ENCODE data around the gene TTLL11. TPM values are rescaled to one million over a fixed set of nuclear protein-coding genes. Genes with fewer than 3 reads are reported as not detected.

Gene TTLL11
- polyA plus RNA-seq, 1 donor (not counting 4 experiments of a cell fraction or from before 2014, with no cell fraction given): 8.0 TPM

DNA sequence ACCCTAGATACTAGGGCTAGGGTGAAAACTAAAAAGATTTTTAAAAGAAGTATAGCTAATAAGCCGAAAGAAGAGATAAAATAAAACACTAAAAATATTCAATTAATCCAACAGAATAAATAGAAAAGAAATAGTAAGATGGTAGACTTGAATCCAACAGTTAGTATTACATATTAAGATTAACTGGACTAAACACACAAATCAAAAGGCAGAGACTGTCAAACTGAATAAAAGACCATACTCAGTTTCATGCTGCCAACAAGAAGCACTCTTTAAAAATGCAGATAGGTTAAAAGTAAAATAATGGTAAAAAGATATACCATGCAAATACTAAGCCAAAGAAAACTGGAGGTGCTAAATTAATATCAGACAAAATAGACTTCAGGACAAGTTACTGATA lies 65.0 kb downstream of the TTLL11 start:
- Histone ChIP-seq H3K79me2 (ENCODE audit: control insufficient read depth, insufficient read depth, low read length) (no peaks in the 10 kb centered on the region), H3K27me3 (ENCODE audit: control insufficient read depth, extremely low read depth, insufficient read depth, low read length) (no peaks in the 10 kb centered on the region), H3K4me2 (ENCODE audit: control insufficient read depth, extremely low read depth, insufficient read depth, low read depth, low read length) (no peak overlapping the region), H3K36me3 (ENCODE audit: control insufficient read depth in 2 of 2, extremely low read depth in 1 of 2, insufficient read depth in 2 of 2, low read length in 2 of 2) (no peaks in the 10 kb centered on the region), H3K9me3 (ENCODE audit: control insufficient read depth, low read depth, low read length) (no peaks in the 10 kb centered on the region), H3K9me1 (ENCODE audit: control insufficient read depth, extremely low read depth, insufficient read depth, low read length) (no peaks in the 10 kb centered on the region), H3K9ac (ENCODE audit: control insufficient read depth, extremely low read depth, insufficient read depth, low read length) (no peak overlapping the region), H3K4me1 (ENCODE audit: control insufficient read depth, extremely low read depth, insufficient read depth, low read length) (no peaks in the 10 kb centered on the region), H4K20me1 (ENCODE audit: control insufficient read depth, extremely low read depth, insufficient read depth, low read length) (no peaks in the 10 kb centered on the region), H3K27ac (ENCODE audit: control insufficient read depth, insufficient read depth, low read length) (no peak overlapping the region), H3K4me3 (ENCODE audit: control insufficient read depth in 2 of 3, extremely low read depth in 1 of 3, insufficient read depth in 2 of 3, low read depth in 1 of 3, low read length in 3 of 3) (no peak overlapping the region), H2AFZ (ENCODE audit: control insufficient read depth, low read length) (no peak overlapping the region)
- dilution Hi-C loops (cut with MboI; ENCODE audit: extremely low pct_ligation_motif_present, low sequenced_read_pairs): no loop called here
- DNase-seq (ENCODE audit: low read depth, low spot score): no peak
- FAIRE-seq: no peak
- TF ChIP-seq, protein P1, sequence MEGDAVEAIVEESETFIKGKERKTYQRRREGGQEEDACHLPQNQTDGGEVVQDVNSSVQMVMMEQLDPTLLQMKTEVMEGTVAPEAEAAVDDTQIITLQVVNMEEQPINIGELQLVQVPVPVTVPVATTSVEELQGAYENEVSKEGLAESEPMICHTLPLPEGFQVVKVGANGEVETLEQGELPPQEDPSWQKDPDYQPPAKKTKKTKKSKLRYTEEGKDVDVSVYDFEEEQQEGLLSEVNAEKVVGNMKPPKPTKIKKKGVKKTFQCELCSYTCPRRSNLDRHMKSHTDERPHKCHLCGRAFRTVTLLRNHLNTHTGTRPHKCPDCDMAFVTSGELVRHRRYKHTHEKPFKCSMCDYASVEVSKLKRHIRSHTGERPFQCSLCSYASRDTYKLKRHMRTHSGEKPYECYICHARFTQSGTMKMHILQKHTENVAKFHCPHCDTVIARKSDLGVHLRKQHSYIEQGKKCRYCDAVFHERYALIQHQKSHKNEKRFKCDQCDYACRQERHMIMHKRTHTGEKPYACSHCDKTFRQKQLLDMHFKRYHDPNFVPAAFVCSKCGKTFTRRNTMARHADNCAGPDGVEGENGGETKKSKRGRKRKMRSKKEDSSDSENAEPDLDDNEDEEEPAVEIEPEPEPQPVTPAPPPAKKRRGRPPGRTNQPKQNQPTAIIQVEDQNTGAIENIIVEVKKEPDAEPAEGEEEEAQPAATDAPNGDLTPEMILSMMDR (optimal IDR thresholded peaks at IDR 0.05 in 1 of 3, IDR thresholded peaks at IDR 0.05 in 1 of 3, conservative IDR thresholded peaks at IDR 0.05 in 1 of 3; ENCODE audit: extremely low read depth in 1 of 3, insufficient read depth in 2 of 3, low read length in 3 of 3): no peak
- no peak for TF ChIP-seq EZH2 (IDR thresholded peaks at IDR 0.05; ENCODE audit: low read length)

DNA sequence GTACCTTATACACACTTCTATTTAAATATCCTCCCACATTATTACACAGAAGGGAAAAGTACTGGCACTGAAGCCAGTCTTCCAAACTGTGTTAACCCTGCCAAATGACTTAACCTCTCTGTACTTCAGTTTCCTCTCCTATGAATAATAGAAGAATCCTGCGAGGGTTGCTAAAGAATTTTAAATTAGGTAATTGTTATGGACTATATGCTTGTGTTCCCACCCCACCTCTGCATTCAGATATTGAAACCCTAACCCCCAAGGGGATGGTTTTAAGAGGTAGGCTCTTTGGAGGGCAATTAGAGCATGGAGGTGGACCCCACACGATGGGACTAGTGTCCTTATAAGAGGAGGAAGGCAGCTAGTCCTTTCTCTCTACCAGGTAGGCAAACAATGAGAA lies 72.7 kb downstream of the TTLL11 start:
- Histone ChIP-seq H3K27me3 (ENCODE audit: control insufficient read depth, extremely low read depth, insufficient read depth, low read length) (no peaks in the 10 kb centered on the region), H3K9me1 (ENCODE audit: control insufficient read depth, extremely low read depth, insufficient read depth, low read length) (no peaks in the 10 kb centered on the region), H3K4me3 (ENCODE audit: control insufficient read depth in 2 of 3, extremely low read depth in 1 of 3, insufficient read depth in 2 of 3, low read depth in 1 of 3, low read length in 3 of 3) (no peak overlapping the region), H2AFZ (ENCODE audit: control insufficient read depth, low read length) (no peak overlapping the region), H3K36me3 (ENCODE audit: control insufficient read depth in 2 of 2, extremely low read depth in 1 of 2, insufficient read depth in 2 of 2, low read length in 2 of 2) (peaks cover 0 to under 1% of the 10 kb centered on the region in 2 experiments), H3K9me3 (ENCODE audit: control insufficient read depth, low read depth, low read length) (no peaks in the 10 kb centered on the region), H4K20me1 (ENCODE audit: control insufficient read depth, extremely low read depth, insufficient read depth, low read length) (no peaks in the 10 kb centered on the region), H3K4me2 (ENCODE audit: control insufficient read depth, extremely low read depth, insufficient read depth, low read depth, low read length) (no peak overlapping the region), H3K79me2 (ENCODE audit: control insufficient read depth, insufficient read depth, low read length) (no peaks in the 10 kb centered on the region), H3K9ac (ENCODE audit: control insufficient read depth, extremely low read depth, insufficient read depth, low read length) (no peak overlapping the region), H3K4me1 (ENCODE audit: control insufficient read depth, extremely low read depth, insufficient read depth, low read length) (no peaks in the 10 kb centered on the region), H3K27ac (ENCODE audit: control insufficient read depth, insufficient read depth, low read length) (no peak overlapping the region)
- FAIRE-seq (no peak), DNase-seq (ENCODE audit: low read depth, low spot score) (no peak)
- dilution Hi-C loops (cut with MboI; ENCODE audit: extremely low pct_ligation_motif_present, low sequenced_read_pairs): no loop called here
- TF ChIP-seq EZH2 (IDR thresholded peaks at IDR 0.05; ENCODE audit: low read length): no peak
- TF ChIP-seq, protein P1 (optimal IDR thresholded peaks at IDR 0.05 in 1 of 3, IDR thresholded peaks at IDR 0.05 in 1 of 3, conservative IDR thresholded peaks at IDR 0.05 in 1 of 3; ENCODE audit: extremely low read depth in 1 of 3, insufficient read depth in 2 of 3, low read length in 3 of 3): no peak

Data from keratinocyte (primary cell).